ENCODE data around the gene CBY3.
"Not testable (repeated sequence)": the region's sequence is repeated elsewhere in the genome, so short reads cannot be mapped to it uniquely, and the experiment has no call there.

DNA sequence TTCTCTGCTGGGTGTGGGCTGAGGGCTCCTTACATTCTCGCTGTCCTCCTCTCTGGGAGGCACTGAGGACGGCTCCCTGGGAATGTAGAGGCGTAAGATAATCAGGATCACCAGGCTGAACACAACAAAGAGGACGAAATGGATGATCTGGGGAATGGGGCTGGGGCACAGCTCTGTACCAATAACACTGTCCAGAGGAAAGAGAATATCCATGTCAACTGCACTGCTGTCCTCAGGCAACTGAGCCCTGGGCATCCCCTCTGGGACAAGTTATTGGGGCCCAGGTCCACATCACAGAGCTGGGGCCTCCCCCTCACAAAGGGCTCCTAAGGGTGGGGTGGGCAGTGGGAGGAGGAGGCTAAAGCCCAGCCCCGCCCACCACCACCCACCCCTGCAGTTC, 36.1 kb downstream of the CBY3 start:
- not testable (repeated sequence) for TF ChIP-seq POLR2A (IDR thresholded peaks at IDR 0.05; ENCODE audit: low read length); GATA1 (IDR thresholded peaks at IDR 0.05; ENCODE audit: low read depth, low read length)

Data from erythroblast (primary cell).